OCI-LY1 (cell line): Measurements from ENCODE around the gene RBMS1.

Source experiments
- EZH2 ChIP-seq: fragments of 200-600 bp; sonication (generic), shearing (Covaris generic); IDR thresholded peaks from 2 replicates; pipeline ENCODE4 v1.8.0; 2017; ENCODE audit warnings: borderline replicate concordance, mixed run types, mild to moderate bottlenecking, antibody characterized with exemption, low read length, moderate library complexity, mixed read lengths
- TF ChIP-seq, protein P1 (sequence below): fragments of 200-600 bp; sonication (generic), shearing (Covaris generic); IDR thresholded peaks from 2 replicates; pipeline ENCODE4 v1.5.1; 2017; ENCODE audit warnings: mild to moderate bottlenecking, antibody characterized with exemption, low read length, moderate library complexity, mixed read lengths

DNA sequence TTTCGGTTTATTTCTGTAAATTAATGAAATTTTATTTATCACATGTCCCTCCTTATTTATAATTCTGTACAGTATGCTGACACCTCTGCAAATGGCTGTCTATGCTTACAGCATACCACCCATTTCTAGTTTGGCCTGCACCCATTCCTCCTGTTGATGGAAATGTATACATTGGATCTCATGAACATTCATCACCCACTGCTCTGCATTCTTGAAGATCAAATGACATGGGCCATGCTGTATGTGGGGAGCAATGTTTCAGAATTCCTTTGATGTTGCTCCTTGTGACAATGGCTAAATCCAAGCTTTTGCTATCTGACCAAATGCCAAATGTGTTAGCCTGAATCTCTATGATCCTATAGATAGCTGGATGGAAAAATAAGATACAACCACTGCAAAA lies 238.2 kb downstream of the RBMS1 start:
- TF ChIP-seq, protein P1, sequence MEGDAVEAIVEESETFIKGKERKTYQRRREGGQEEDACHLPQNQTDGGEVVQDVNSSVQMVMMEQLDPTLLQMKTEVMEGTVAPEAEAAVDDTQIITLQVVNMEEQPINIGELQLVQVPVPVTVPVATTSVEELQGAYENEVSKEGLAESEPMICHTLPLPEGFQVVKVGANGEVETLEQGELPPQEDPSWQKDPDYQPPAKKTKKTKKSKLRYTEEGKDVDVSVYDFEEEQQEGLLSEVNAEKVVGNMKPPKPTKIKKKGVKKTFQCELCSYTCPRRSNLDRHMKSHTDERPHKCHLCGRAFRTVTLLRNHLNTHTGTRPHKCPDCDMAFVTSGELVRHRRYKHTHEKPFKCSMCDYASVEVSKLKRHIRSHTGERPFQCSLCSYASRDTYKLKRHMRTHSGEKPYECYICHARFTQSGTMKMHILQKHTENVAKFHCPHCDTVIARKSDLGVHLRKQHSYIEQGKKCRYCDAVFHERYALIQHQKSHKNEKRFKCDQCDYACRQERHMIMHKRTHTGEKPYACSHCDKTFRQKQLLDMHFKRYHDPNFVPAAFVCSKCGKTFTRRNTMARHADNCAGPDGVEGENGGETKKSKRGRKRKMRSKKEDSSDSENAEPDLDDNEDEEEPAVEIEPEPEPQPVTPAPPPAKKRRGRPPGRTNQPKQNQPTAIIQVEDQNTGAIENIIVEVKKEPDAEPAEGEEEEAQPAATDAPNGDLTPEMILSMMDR = no peak
- TF ChIP-seq EZH2 = no peak
